Measurements from ENCODE around the gene SKAP1.

GRCh38 chr17:48153691-48154358 is 276.2 kb downstream of the SKAP1 start:
- no peak for TF ChIP-seq POLR2AphosphoS5 (IDR thresholded peaks at IDR 0.05; ENCODE audit: borderline replicate concordance, low read depth, low read length)
- no peak for TF ChIP-seq EZH2 (IDR thresholded peaks at IDR 0.05)
- no peak for TF ChIP-seq FOXP2 (optimal IDR thresholded peaks at IDR 0.05; ENCODE audit: control extremely low read depth, extremely low read length, insufficient read depth)

All from SK-N-MC (cell line).